ENCODE data around the gene PLXNA2.

PLXNA2 gene

GRCh38 chr1:208242941-208243526 is 1.1 kb downstream of the PLXNA2 start:
- DNase-seq (ENCODE audit: extremely low read depth, low read depth) = no peak
- TF ChIP-seq CTCF (IDR thresholded peaks at IDR 0.05; ENCODE audit: low read depth, low read length, missing control alignments) = no peak
- peak overlapping the region; percentile 56 for H3K4me3 ChIP-seq (replicated peaks; ENCODE audit: low read depth, low read length)

GRCh38 chr1:208242146-208242545 is 2.0 kb downstream of the PLXNA2 start:
- TF ChIP-seq CTCF (IDR thresholded peaks at IDR 0.05; ENCODE audit: low read depth, low read length, missing control alignments) = no peak
- no peak for DNase-seq (ENCODE audit: extremely low read depth, low read depth)
- H3K4me3 ChIP-seq (replicated peaks; ENCODE audit: low read depth, low read length) = no peak overlapping the region

GRCh38 chr1:208241512-208241911 is 2.7 kb downstream of the PLXNA2 start:
- TF ChIP-seq CTCF (IDR thresholded peaks at IDR 0.05; ENCODE audit: low read depth, low read length, missing control alignments) = no peak
- DNase-seq (ENCODE audit: extremely low read depth, low read depth) = no peak
- no peak overlapping the region for H3K4me3 ChIP-seq (replicated peaks; ENCODE audit: low read depth, low read length)

- no peak for TF ChIP-seq CTCF (IDR thresholded peaks at IDR 0.05; ENCODE audit: low read depth, low read length, missing control alignments)
- no peak for DNase-seq (ENCODE audit: extremely low read depth, low read depth)
- no peak overlapping the region for H3K4me3 ChIP-seq (replicated peaks; ENCODE audit: low read depth, low read length)
These were observed 3.4 kb downstream of the PLXNA2 start for GRCh38 chr1:208240662-208241355.

- DNase-seq (ENCODE audit: extremely low read depth, low read depth) = no peak
- no peak for TF ChIP-seq CTCF (IDR thresholded peaks at IDR 0.05; ENCODE audit: low read depth, low read length, missing control alignments)
- no peak overlapping the region for H3K4me3 ChIP-seq (replicated peaks; ENCODE audit: low read depth, low read length)
These were observed 4.5 kb downstream of the PLXNA2 start for GRCh38 chr1:208239473-208240381.

- no peak for DNase-seq (ENCODE audit: extremely low read depth, low read depth)
- no peak overlapping the region for H3K4me3 ChIP-seq (replicated peaks; ENCODE audit: low read depth, low read length)
- TF ChIP-seq CTCF (IDR thresholded peaks at IDR 0.05; ENCODE audit: low read depth, low read length, missing control alignments) = peak; percentile 73
These were observed 5.3 kb downstream of the PLXNA2 start for GRCh38 chr1:208238710-208239472.

All from HFF-Myc (cell line).